ENCODE data around the gene SCAMP4. TPM values are rescaled to one million over a fixed set of nuclear protein-coding genes. Genes with fewer than 3 reads are reported as not detected.
A peak's percentile ranks its signal among the peaks of the same experiment; 100 is the strongest.

Gene SCAMP4
- total RNA-seq, 1 donor: 70.6 TPM

DNA sequence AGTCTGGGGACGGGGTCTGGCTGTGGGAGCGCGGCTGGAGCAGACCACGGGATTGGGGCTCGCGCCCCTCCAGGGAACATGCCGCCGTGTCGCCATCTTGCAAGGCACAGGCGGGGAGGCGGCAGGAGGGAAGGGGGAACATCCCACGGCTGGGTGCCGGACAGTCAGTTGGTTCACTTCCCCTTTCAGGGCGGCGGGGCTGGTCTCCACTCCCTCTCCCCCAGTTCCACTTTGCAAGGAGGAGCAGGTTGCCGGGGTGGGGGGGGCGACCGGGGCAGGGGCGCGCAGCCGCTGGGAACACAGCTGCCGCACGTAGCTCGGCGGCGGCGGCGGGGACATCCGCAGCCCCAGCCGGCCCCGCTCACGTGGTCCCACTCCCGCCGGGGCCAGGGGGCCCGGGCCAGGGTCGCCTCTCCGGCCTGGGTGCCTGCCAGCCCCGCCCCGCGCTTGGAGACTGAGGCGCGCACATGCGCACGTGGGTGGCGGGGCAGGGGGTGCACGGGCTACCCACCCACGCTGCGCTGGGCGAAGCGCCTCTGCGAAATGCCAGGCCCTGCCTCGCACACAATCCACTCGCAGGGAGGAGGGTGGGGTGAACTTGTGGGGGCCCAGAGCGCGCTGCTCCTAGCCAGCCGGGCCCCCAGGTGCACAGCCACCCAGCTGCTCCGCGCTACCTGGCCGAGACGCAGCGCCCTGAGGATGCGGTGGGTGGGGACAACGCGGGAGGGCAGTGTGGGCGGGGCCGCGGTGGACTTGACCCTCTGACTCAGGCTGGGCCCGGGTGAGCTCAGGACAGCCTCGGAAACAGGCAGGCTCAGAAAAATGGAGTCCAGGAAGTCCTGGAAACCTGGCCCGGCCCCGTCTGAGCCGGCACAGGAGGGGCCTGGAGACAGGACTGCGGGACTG lies 48.2 kb upstream of the SCAMP4 start:
- Histone ChIP-seq H3K4me3 (ENCODE audit: insufficient read depth, low read length) (peak overlapping the region; percentile 61), H4K20me1 (ENCODE audit: insufficient read depth, low read length) (peaks cover 76% of the 10 kb centered on the region), H3K4me1 (ENCODE audit: insufficient read depth, low read length) (peaks cover 34% of the 10 kb centered on the region), H3K4me2 (ENCODE audit: insufficient read depth, low read length) (peak overlapping the region; percentile 77), H3K27me3 (ENCODE audit: insufficient read depth, low read length) (no peaks in the 10 kb centered on the region), H3K79me2 (ENCODE audit: insufficient read depth, low read length) (peaks cover 100% of the 10 kb centered on the region), H3K36me3 (ENCODE audit: insufficient read depth, low read length) (no peaks in the 10 kb centered on the region), H3K9me3 (ENCODE audit: low read depth, low read length) (no peaks in the 10 kb centered on the region), H2AFZ (ENCODE audit: low read length) (peak overlapping the region; percentile 35), H3K27ac (ENCODE audit: low read depth, low read length) (peak overlapping the region; percentile 45)
- TF ChIP-seq, protein P1, sequence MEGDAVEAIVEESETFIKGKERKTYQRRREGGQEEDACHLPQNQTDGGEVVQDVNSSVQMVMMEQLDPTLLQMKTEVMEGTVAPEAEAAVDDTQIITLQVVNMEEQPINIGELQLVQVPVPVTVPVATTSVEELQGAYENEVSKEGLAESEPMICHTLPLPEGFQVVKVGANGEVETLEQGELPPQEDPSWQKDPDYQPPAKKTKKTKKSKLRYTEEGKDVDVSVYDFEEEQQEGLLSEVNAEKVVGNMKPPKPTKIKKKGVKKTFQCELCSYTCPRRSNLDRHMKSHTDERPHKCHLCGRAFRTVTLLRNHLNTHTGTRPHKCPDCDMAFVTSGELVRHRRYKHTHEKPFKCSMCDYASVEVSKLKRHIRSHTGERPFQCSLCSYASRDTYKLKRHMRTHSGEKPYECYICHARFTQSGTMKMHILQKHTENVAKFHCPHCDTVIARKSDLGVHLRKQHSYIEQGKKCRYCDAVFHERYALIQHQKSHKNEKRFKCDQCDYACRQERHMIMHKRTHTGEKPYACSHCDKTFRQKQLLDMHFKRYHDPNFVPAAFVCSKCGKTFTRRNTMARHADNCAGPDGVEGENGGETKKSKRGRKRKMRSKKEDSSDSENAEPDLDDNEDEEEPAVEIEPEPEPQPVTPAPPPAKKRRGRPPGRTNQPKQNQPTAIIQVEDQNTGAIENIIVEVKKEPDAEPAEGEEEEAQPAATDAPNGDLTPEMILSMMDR (IDR thresholded peaks at IDR 0.05; ENCODE audit: extremely low read depth, low read depth, low read length): no peak
- DNase-seq (ENCODE audit: insufficient read length, low spot score, missing footprints): peak; percentile 100

DNA sequence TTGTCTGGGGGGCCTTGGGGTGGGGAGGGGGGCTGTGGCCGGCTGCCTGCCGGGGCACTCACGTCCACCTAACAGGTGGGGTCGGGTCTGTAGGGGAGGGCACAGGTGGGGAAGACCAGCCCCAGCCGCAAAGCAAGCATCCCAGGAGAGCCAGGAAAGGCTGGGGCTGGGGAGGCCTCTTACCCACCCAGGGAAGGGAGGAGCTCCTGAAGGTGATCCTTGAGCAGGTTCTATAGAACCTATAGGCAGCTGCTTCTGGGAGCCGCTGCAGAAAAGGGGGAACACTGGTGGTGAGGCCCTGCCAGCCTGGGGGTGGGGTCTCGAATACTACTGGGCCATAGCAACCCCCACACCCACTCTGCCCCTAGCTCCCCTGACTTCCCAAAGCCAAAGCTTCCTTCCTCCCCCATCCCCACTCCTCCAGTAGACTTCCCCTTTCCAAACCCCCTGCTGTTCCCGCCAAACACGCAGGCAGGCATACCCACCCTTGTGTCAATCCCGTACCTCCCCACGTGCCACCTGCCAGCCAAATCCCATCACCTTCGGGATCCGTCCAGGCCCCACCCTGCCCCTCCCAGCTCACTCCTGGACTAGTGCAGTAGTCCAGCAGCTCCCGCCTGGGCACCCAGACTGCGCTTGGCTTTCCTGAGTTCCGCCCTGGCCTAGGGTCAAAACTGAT lies 47.4 kb upstream of the SCAMP4 start:
- H4K20me1 ChIP-seq (ENCODE audit: insufficient read depth, low read length): peaks cover 77% of the 10 kb centered on the region
- no peak overlapping the region for H2AFZ ChIP-seq (ENCODE audit: low read length)
- peaks cover 34% of the 10 kb centered on the region for H3K4me1 ChIP-seq (ENCODE audit: insufficient read depth, low read length)
- peak overlapping the region; percentile 77 for H3K4me2 ChIP-seq (ENCODE audit: insufficient read depth, low read length)
- no peaks in the 10 kb centered on the region for H3K9me3 ChIP-seq (ENCODE audit: low read depth, low read length)
- TF ChIP-seq, protein P1 (IDR thresholded peaks at IDR 0.05; ENCODE audit: extremely low read depth, low read depth, low read length): no peak
- H3K27ac ChIP-seq (ENCODE audit: low read depth, low read length): peak overlapping the region; percentile 45
- H3K79me2 ChIP-seq (ENCODE audit: insufficient read depth, low read length): peaks cover 99% of the 10 kb centered on the region
- H3K36me3 ChIP-seq (ENCODE audit: insufficient read depth, low read length): no peaks in the 10 kb centered on the region
- H3K4me3 ChIP-seq (ENCODE audit: insufficient read depth, low read length): peak overlapping the region; percentile 61
- H3K27me3 ChIP-seq (ENCODE audit: insufficient read depth, low read length): no peaks in the 10 kb centered on the region
- DNase-seq (ENCODE audit: insufficient read length, low spot score, missing footprints): no peak

DNA sequence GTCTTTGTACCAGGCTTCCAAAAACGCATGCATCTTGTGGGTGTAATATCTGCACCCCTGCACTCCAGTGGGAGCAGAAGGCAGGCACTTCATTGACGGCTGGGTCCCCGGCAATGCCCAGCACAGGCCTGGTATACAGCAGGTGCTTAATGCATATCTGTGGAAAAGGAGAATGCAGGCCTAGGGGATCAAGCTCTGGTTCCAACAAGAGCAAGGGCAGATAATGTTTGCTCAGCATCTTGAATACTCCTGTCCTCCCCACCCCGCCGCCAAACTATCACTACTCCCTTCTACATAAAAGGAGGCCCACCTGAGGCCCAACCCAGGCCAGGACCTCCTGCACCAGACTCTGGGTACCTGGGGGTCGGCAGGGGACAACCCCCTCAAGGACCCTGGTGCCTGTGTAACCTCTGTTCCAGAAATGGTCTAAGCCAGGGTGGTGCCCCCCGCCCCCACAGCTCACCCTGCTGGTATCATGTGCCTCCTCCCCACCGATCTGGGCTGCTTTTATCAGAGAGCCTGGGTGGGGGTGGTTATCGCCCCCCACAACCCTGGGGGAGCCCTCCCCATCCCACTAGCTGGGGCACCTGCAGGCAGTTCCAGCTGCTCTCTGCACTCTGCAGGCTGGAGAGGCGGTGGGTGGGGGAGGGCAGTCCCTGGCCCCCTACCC lies 46.7 kb upstream of the SCAMP4 start:
- Histone ChIP-seq H3K27ac (ENCODE audit: low read depth, low read length) (peak overlapping the region; percentile 8), H2AFZ (ENCODE audit: low read length) (no peak overlapping the region), H3K4me2 (ENCODE audit: insufficient read depth, low read length) (no peak overlapping the region), H3K27me3 (ENCODE audit: insufficient read depth, low read length) (no peaks in the 10 kb centered on the region), H3K4me1 (ENCODE audit: insufficient read depth, low read length) (peaks cover 33% of the 10 kb centered on the region), H3K36me3 (ENCODE audit: insufficient read depth, low read length) (no peaks in the 10 kb centered on the region), H3K79me2 (ENCODE audit: insufficient read depth, low read length) (peaks cover 94% of the 10 kb centered on the region), H3K9me3 (ENCODE audit: low read depth, low read length) (no peaks in the 10 kb centered on the region), H4K20me1 (ENCODE audit: insufficient read depth, low read length) (peaks cover 70% of the 10 kb centered on the region), H3K4me3 (ENCODE audit: insufficient read depth, low read length) (no peak overlapping the region)
- TF ChIP-seq, protein P1 (IDR thresholded peaks at IDR 0.05; ENCODE audit: extremely low read depth, low read depth, low read length): no peak
- no peak for DNase-seq (ENCODE audit: insufficient read length, low spot score, missing footprints)
